Mesenchymal stem cell (in vitro differentiated cells and primary cell): ENCODE results near the gene DSN1.

ENCODE experiments used
- DNase-seq: peaks from one replicate; pipeline ENCODE4 v3.0.0-alpha.2; 2013
- H2AFZ ChIP-seq: one replicate; pipeline ENCODE4 v1.6.1; 2013; ENCODE audit warnings: low read depth, mild to moderate bottlenecking, control low read depth, inconsistent platforms, low read length, moderate library complexity
- H2AK5ac ChIP-seq: 2 replicates; pipeline ENCODE4 v1.6.1; 2013; ENCODE audit warnings: low read length, moderate library complexity, mild to moderate bottlenecking, inconsistent platforms; ENCODE audit not compliant: severe bottlenecking
- H2BK120ac ChIP-seq: one replicate; pipeline ENCODE4 v1.6.1; 2013; ENCODE audit warnings: low read depth, mild to moderate bottlenecking, inconsistent platforms, low read length, moderate library complexity
- H2BK12ac ChIP-seq, 2 experiments: one replicate each; pipeline ENCODE4 v1.6.1; 2013; ENCODE audit warnings: inconsistent platforms in 2 of 2, low read length in 2 of 2, mild to moderate bottlenecking in 2 of 2, moderate library complexity in 2 of 2, control low read depth in 1 of 2
- H2BK15ac ChIP-seq: one replicate; pipeline ENCODE4 v1.6.1; 2013; ENCODE audit warnings: mild to moderate bottlenecking, low read depth, inconsistent platforms; ENCODE audit not compliant: poor library complexity, severe bottlenecking
- H2BK5ac ChIP-seq: 2 replicates; pipeline ENCODE4 v1.6.1; 2013; ENCODE audit warnings: low read depth, mild to moderate bottlenecking, low read length, control low read depth, inconsistent platforms; ENCODE audit not compliant: poor library complexity, severe bottlenecking
- H3K14ac ChIP-seq, 2 experiments: one replicate each; pipeline ENCODE4 v1.6.1; 2013; ENCODE audit warnings: inconsistent platforms in 2 of 2, low read length in 2 of 2, control low read depth in 1 of 2, mild to moderate bottlenecking in 1 of 2, moderate library complexity in 1 of 2
- H3K18ac ChIP-seq, 2 experiments: one replicate each; pipeline ENCODE4 v1.6.1; 2013; ENCODE audit warnings: inconsistent platforms in 2 of 2, low read length in 2 of 2, control low read depth in 1 of 2, low read depth in 1 of 2, mild to moderate bottlenecking in 1 of 2
- H3K23ac ChIP-seq, 2 experiments: one replicate each; pipeline ENCODE4 v1.6.1; 2013; ENCODE audit warnings: inconsistent platforms in 2 of 2, low read length in 2 of 2, mild to moderate bottlenecking in 2 of 2, moderate library complexity in 2 of 2, control low read depth in 1 of 2
- H3K27ac ChIP-seq: 2 replicates; pipeline ENCODE4 v1.5.1; 2013; ENCODE audit warnings: mild to moderate bottlenecking, moderate library complexity, low read length, control low read depth, inconsistent platforms; ENCODE audit not compliant: poor library complexity, severe bottlenecking
- H3K27me3 ChIP-seq, 2 experiments: 2 replicates each; pipeline versions ENCODE4 v1.6.1 to v1.7.0; 2013; ENCODE audit warnings: low read length in 2 of 2, mild to moderate bottlenecking in 2 of 2, moderate library complexity in 2 of 2, control low read depth in 1 of 2, inconsistent platforms in 1 of 2; ENCODE audit not compliant: control insufficient read depth in 1 of 2, insufficient read depth in 1 of 2
- H3K36me3 ChIP-seq, 2 experiments: 2 replicates each; pipeline versions ENCODE4 v1.6.1 to v1.7.0; 2013; ENCODE audit warnings: low read length in 2 of 2, control low read depth in 1 of 2, inconsistent platforms in 1 of 2, low read depth in 1 of 2, mild to moderate bottlenecking in 1 of 2; ENCODE audit not compliant: insufficient read depth in 2 of 2, control insufficient read depth in 1 of 2
- H3K4ac ChIP-seq, 2 experiments: one replicate each; pipeline ENCODE4 v1.6.1; 2013; ENCODE audit warnings: inconsistent platforms in 2 of 2, low read length in 2 of 2, mild to moderate bottlenecking in 2 of 2, moderate library complexity in 2 of 2, control low read depth in 1 of 2, low read depth in 1 of 2
- H3K4me1 ChIP-seq: 2 replicates; pipeline ENCODE4 v1.6.1; 2013; ENCODE audit warnings: low read depth, low read length, control low read depth; ENCODE audit not compliant: control insufficient read depth, insufficient read depth
- H3K4me2 ChIP-seq: 2 replicates; pipeline ENCODE4 v1.6.1; 2013; ENCODE audit warnings: low read length, mild to moderate bottlenecking, inconsistent platforms; ENCODE audit not compliant: poor library complexity, severe bottlenecking
- H3K4me3 ChIP-seq, 2 experiments: 2 replicates each; pipeline versions ENCODE4 v1.5.1 to v1.7.0; 2013; ENCODE audit warnings: low read length in 2 of 2, mild to moderate bottlenecking in 2 of 2, control low read depth in 1 of 2, low read depth in 1 of 2; ENCODE audit not compliant: insufficient read depth in 1 of 2
- H3K79me1 ChIP-seq: replicated peaks from 2 replicates; pipeline ENCODE4 v1.6.1; 2013; ENCODE audit warnings: mild to moderate bottlenecking, control low read depth, low read length, inconsistent platforms; ENCODE audit not compliant: poor library complexity, severe bottlenecking
- H3K9ac ChIP-seq: 2 replicates; pipeline ENCODE4 v1.7.0; 2013; ENCODE audit warnings: mild to moderate bottlenecking, low read length, moderate library complexity
- H3K9me3 ChIP-seq: 2 replicates; pipeline ENCODE4 v1.7.0; 2013; ENCODE audit warnings: mild to moderate bottlenecking, low read length; ENCODE audit not compliant: control insufficient read depth
- H4K8ac ChIP-seq: one replicate; pipeline ENCODE4 v1.6.1; 2013; ENCODE audit warnings: inconsistent platforms, mild to moderate bottlenecking, low read length, moderate library complexity
- H4K91ac ChIP-seq: one replicate; pipeline ENCODE4 v1.6.1; 2013; ENCODE audit warnings: mild to moderate bottlenecking, low read length, inconsistent platforms
- WGBS: methylation state at CpG from one replicate; pipeline ENCODE4 v1.1.7; 2013; ENCODE audit warnings: mixed read lengths; 5-methylcytosine and 5-hydroxymethylcytosine counted together

DSN1 gene

GRCh38 chr20:36820073-36820472, 46.5 kb upstream of the DSN1 start:
- no peak overlapping the region for H3K4me2 ChIP-seq
- peaks cover 42 to 83% of the 10 kb centered on the region in 2 experiments for H3K36me3 ChIP-seq
- no peak overlapping the region for H3K18ac ChIP-seq
- no peak overlapping the region for H2AK5ac ChIP-seq
- no peaks in the 10 kb centered on the region for H3K9me3 ChIP-seq
- no peak overlapping the region for H2BK15ac ChIP-seq
- H3K9ac ChIP-seq = no peak overlapping the region
- no peak overlapping the region for H4K91ac ChIP-seq
- H3K4me3 ChIP-seq = no peak overlapping the region
- no peak overlapping the region for H3K4ac ChIP-seq
- no peak overlapping the region for H2BK120ac ChIP-seq
- H2BK12ac ChIP-seq = no peak overlapping the region
- no peak overlapping the region for H3K27ac ChIP-seq
- H2AFZ ChIP-seq = no peak overlapping the region
- no peak overlapping the region for H3K23ac ChIP-seq
- H4K8ac ChIP-seq = no peak overlapping the region
- no peak overlapping the region for H2BK5ac ChIP-seq
- H3K27me3 ChIP-seq = no peaks in the 10 kb centered on the region
- H3K14ac ChIP-seq = no peak overlapping the region
- H3K4me1 ChIP-seq = peaks cover 13% of the 10 kb centered on the region
- no peak for DNase-seq
- H3K79me1 ChIP-seq = peaks cover 41% of the 10 kb centered on the region
- WGBS = 50% methylated on average over 1 of the region's 1 CpG

- peaks cover 13% of the 10 kb centered on the region for H3K4me1 ChIP-seq
- H3K79me1 ChIP-seq = peaks cover 42% of the 10 kb centered on the region
- H3K18ac ChIP-seq = no peak overlapping the region
- H3K27me3 ChIP-seq = no peaks in the 10 kb centered on the region
- H3K4me3 ChIP-seq = no peak overlapping the region
- no peak overlapping the region for H2AK5ac ChIP-seq
- H2BK5ac ChIP-seq = no peak overlapping the region
- H3K9ac ChIP-seq = no peak overlapping the region
- no peak overlapping the region for H4K91ac ChIP-seq
- H3K27ac ChIP-seq = no peak overlapping the region
- H2AFZ ChIP-seq = no peak overlapping the region
- H2BK15ac ChIP-seq = no peak overlapping the region
- H3K36me3 ChIP-seq = peaks cover 46 to 86% of the 10 kb centered on the region in 2 experiments
- H4K8ac ChIP-seq = no peak overlapping the region
- no peak overlapping the region for H3K4ac ChIP-seq
- no peak for DNase-seq
- no peak overlapping the region for H3K4me2 ChIP-seq
- no peak overlapping the region for H3K23ac ChIP-seq
- no peaks in the 10 kb centered on the region for H3K9me3 ChIP-seq
- WGBS = 62% methylated on average over 5 of the region's 5 CpGs
- H3K14ac ChIP-seq = no peak overlapping the region
- H2BK120ac ChIP-seq = no peak overlapping the region
- no peak overlapping the region for H2BK12ac ChIP-seq
Observed at GRCh38 chr20:36819659-36820058, 46.1 kb upstream of the DSN1 start.

GRCh38 chr20:36818861-36819260, 45.3 kb upstream of the DSN1 start:
- Histone ChIP-seq H3K4me1 (peaks cover 10% of the 10 kb centered on the region), H3K9ac (no peak overlapping the region), H3K36me3 (peaks cover 46 to 89% of the 10 kb centered on the region in 2 experiments), H4K8ac (no peak overlapping the region), H3K4ac (no peak overlapping the region), H2BK15ac (no peak overlapping the region), H3K14ac (no peak overlapping the region), H3K9me3 (no peaks in the 10 kb centered on the region), H3K4me3 (no peak overlapping the region), H3K18ac (no peak overlapping the region), H3K27ac (no peak overlapping the region), H2AK5ac (no peak overlapping the region), H2AFZ (no peak overlapping the region), H3K4me2 (no peak overlapping the region), H3K27me3 (no peaks in the 10 kb centered on the region), H4K91ac (no peak overlapping the region), H3K79me1 (peaks cover 42% of the 10 kb centered on the region), H2BK5ac (no peak overlapping the region), H2BK120ac (no peak overlapping the region), H2BK12ac (no peak overlapping the region), H3K23ac (no peak overlapping the region)
- DNase-seq = no peak
- 92% methylated on average over 2 of the region's 4 CpGs for WGBS

- Histone ChIP-seq H3K18ac (no peak overlapping the region), H4K8ac (no peak overlapping the region), H3K14ac (no peak overlapping the region), H3K36me3 (peaks cover 47 to 85% of the 10 kb centered on the region in 2 experiments), H2BK12ac (no peak overlapping the region), H3K23ac (no peak overlapping the region), H4K91ac (no peak overlapping the region), H3K4me2 (no peak overlapping the region), H3K9me3 (no peaks in the 10 kb centered on the region), H2BK5ac (no peak overlapping the region), H2BK15ac (no peak overlapping the region), H3K27me3 (no peaks in the 10 kb centered on the region), H2BK120ac (no peak overlapping the region), H3K4me1 (peaks cover 9% of the 10 kb centered on the region), H3K4me3 (no peak overlapping the region), H2AK5ac (no peak overlapping the region), H3K4ac (no peak overlapping the region), H3K9ac (no peak overlapping the region), H2AFZ (no peak overlapping the region), H3K27ac (no peak overlapping the region), H3K79me1 (peaks cover 42% of the 10 kb centered on the region)
- no peak for DNase-seq
- WGBS = 100% methylated on average over 1 of the region's 1 CpG
Observed at GRCh38 chr20:36818185-36818584, 44.6 kb upstream of the DSN1 start.
